HCT116 (cell line): ENCODE data around the gene PRDM7. TPM values are rescaled to one million over a fixed set of nuclear protein-coding genes. Genes with fewer than 3 reads are reported as not detected.

Experiments used
- ATAC-seq: fragments of 200-7000 bp; cut with Tn5 transposase; 2 replicates; pipeline ENCODE4 v1.9.1; 2020; ENCODE audit warnings: mild to moderate bottlenecking, moderate library complexity
- BruUV-seq: library from RNA; stranded (reverse); fragments of 400-500 nt; replicated peaks from 2 replicates; lab custom pipeline; 2021; lab: Mats Ljungman, UMichigan
- CTCF ChIA-PET: fragments of 300-600 bp; sonication (Branson Sonifier 250); formaldehyde crosslinking; loops from one replicate; lab custom pipeline; 2021; ENCODE audit warnings: antibody characterized with exemption; lab: Charles Lee
- POLR2A ChIA-PET: fragments of 300-600, 350-600 bp; sonication (Branson Sonifier 250); formaldehyde crosslinking; loops from one replicate; lab custom pipeline; 2021; ENCODE audit warnings: antibody characterized with exemption; lab: Charles Lee
- RAD21 ChIA-PET, 2 experiments: fragments of 300-600 bp; sonication (Branson Sonifier 250); formaldehyde crosslinking; loops; one replicate each; lab custom pipeline; 2023; ENCODE audit warnings: low total read pairs in 2 of 2; ENCODE audit not compliant: uncharacterized antibody in 2 of 2, unreplicated experiment in 2 of 2, low non-redundant PET in 1 of 2; lab: Charles Lee
- DNase-seq: peaks from one replicate; pipeline ENCODE4 v3.0.0-alpha.2; 2010; ENCODE audit warnings: low read depth, low spot score
- H2AFZ ChIP-seq: fragments of 200-600 bp; shearing (Covaris generic), sonication (generic); 2 replicates; pipeline ENCODE4 v1.6.1; 2017; ENCODE audit warnings: low read depth, mixed run types, mixed read lengths, antibody characterized with exemption, low read length; ENCODE audit not compliant: poor library complexity, severe bottlenecking
- H3K27ac ChIP-seq: 2 replicates; pipeline ENCODE4 v1.5.1; 2012; ENCODE audit warnings: low read depth, low read length
- H3K27me3 ChIP-seq: fragments of 200-600 bp; sonication (generic); 2 replicates; pipeline ENCODE4 v1.6.1; 2016; ENCODE audit warnings: mixed run types, low read length, mixed read lengths; ENCODE audit not compliant: insufficient read depth
- H3K36me3 ChIP-seq, 2 experiments: fragments of 200-500 bp in 1 of 2; fragments of 200-600 bp in 1 of 2; sonication (Bioruptor generic) in 1 of 2; sonication (generic) in 1 of 2; 2 replicates each; pipeline versions ENCODE4 v1.5.1 to v1.6.1; 2014 to 2016; ENCODE audit warnings: low read length in 2 of 2, inconsistent platforms in 1 of 2, mixed read lengths in 1 of 2, mixed run types in 1 of 2; ENCODE audit not compliant: insufficient read depth in 2 of 2, control insufficient read depth in 1 of 2
- H3K4me1 ChIP-seq, 2 experiments: fragments of 200-600 bp in 1 of 2; sonication (generic) in 1 of 2; 2 replicates each; pipeline versions ENCODE4 v1.5.1 to v1.6.1; 2012 to 2017; ENCODE audit warnings: low read length in 2 of 2, inconsistent platforms in 1 of 2, mild to moderate bottlenecking in 1 of 2, mixed read lengths in 1 of 2, mixed run types in 1 of 2, moderate library complexity in 1 of 2; ENCODE audit not compliant: insufficient read depth in 2 of 2, control insufficient read depth in 1 of 2
- H3K4me2 ChIP-seq: fragments of 200-600 bp; sonication (generic); 2 replicates; pipeline ENCODE4 v1.6.1; 2017; ENCODE audit warnings: mixed run types, low read length, mixed read lengths
- H3K4me3 ChIP-seq, 2 experiments: fragments of 200-600 bp in 1 of 2; sonication (generic) in 1 of 2; replicated peaks in 1 of 2; 2 replicates each; pipeline ENCODE4 v1.5.1; 2011 to 2016; ENCODE audit warnings: low read length in 2 of 2, control low read depth in 1 of 2, low read depth in 1 of 2, mild to moderate bottlenecking in 1 of 2, mixed read lengths in 1 of 2, mixed run types in 1 of 2
- H3K79me2 ChIP-seq: fragments of 200-600 bp; sonication (generic); 2 replicates; pipeline ENCODE4 v1.6.1; 2017; ENCODE audit warnings: mild to moderate bottlenecking, mixed run types, low read length, moderate library complexity, mixed read lengths; ENCODE audit not compliant: insufficient read depth
- H3K9ac ChIP-seq: fragments of 200-600 bp; sonication (generic); 2 replicates; pipeline ENCODE4 v1.6.1; 2016; ENCODE audit warnings: low read length, mixed read lengths
- H3K9me2 ChIP-seq: fragments of 200-600 bp; sonication (generic), shearing (Covaris generic); 2 replicates; pipeline ENCODE4 v1.6.1; 2017; ENCODE audit warnings: mixed run types, mild to moderate bottlenecking, moderate library complexity; ENCODE audit not compliant: insufficient read depth
- H3K9me3 ChIP-seq, 2 experiments: fragments of 200-500 bp in 1 of 2; fragments of 200-600 bp in 1 of 2; sonication (Bioruptor generic) in 1 of 2; sonication (generic) in 1 of 2; 2 replicates each; pipeline ENCODE4 v1.6.1; 2014 to 2017; ENCODE audit warnings: low read length in 2 of 2, mixed read lengths in 2 of 2, inconsistent platforms in 1 of 2, low read depth in 1 of 2, mild to moderate bottlenecking in 1 of 2, mixed run types in 1 of 2, moderate library complexity in 1 of 2; ENCODE audit not compliant: control insufficient read depth in 1 of 2, insufficient read depth in 1 of 2
- H4K20me1 ChIP-seq: fragments of 200-600 bp; sonication (generic), shearing (Covaris generic); 2 replicates; pipeline ENCODE4 v1.6.1; 2017; ENCODE audit warnings: mixed run types, mild to moderate bottlenecking, moderate library complexity; ENCODE audit not compliant: insufficient read depth
- CTCF ChIP-seq, 3 experiments: fragments of 200-600 bp in 1 of 3; sonication (generic) in 1 of 3; IDR thresholded peaks in 2 of 3; conservative IDR thresholded peaks in 1 of 3; 2 replicates each; pipeline ENCODE4 v1.5.1; 2012 to 2017; ENCODE audit warnings: low read depth in 2 of 3, low read length in 2 of 3, antibody characterized with exemption in 1 of 3, borderline replicate concordance in 1 of 3, control low read depth in 1 of 3, mild to moderate bottlenecking in 1 of 3, mixed read lengths in 1 of 3, mixed run types in 1 of 3, moderate library complexity in 1 of 3; ENCODE audit not compliant: insufficient read depth in 1 of 3
- EZH2phosphoT487 ChIP-seq: fragments of 200-600 bp; IDR thresholded peaks from 2 replicates; pipeline ENCODE4 v1.6.1; 2018; ENCODE audit warnings: antibody characterized with exemption, borderline replicate concordance
- MAX ChIP-seq: IDR thresholded peaks from 2 replicates; pipeline ENCODE4 v1.6.1; 2012
- POLR2A ChIP-seq: IDR thresholded peaks from 2 replicates; pipeline ENCODE4 v1.7.0; 2011; ENCODE audit warnings: borderline replicate concordance; ENCODE audit not compliant: insufficient read depth, insufficient read length; ENCODE audit errors: extremely low read depth
- POLR2AphosphoS5 ChIP-seq: IDR thresholded peaks from 2 replicates; pipeline ENCODE4 v1.6.1; 2011; ENCODE audit warnings: mild to moderate bottlenecking, low read depth, low read length, moderate library complexity
- RAD21 ChIP-seq: IDR thresholded peaks from 2 replicates; pipeline ENCODE4 v1.6.1; 2012; ENCODE audit warnings: low read depth, mild to moderate bottlenecking
- YY1 ChIP-seq: IDR thresholded peaks from 2 replicates; pipeline ENCODE4 v1.6.1; 2011; ENCODE audit warnings: low read length, low read depth, moderate library complexity, mild to moderate bottlenecking; ENCODE audit not compliant: insufficient replicate concordance; ENCODE audit errors: extremely low read depth
- ZBTB33 ChIP-seq: IDR thresholded peaks from 2 replicates; pipeline ENCODE4 v1.6.1; 2011; ENCODE audit warnings: mild to moderate bottlenecking, low read length, moderate library complexity; ENCODE audit not compliant: insufficient replicate concordance; ENCODE audit errors: extremely low read depth
- ZFX ChIP-seq: fragments of 450-650 bp; IDR thresholded peaks from 2 replicates; pipeline ENCODE4 v1.6.1; 2017
- intact Hi-C: fragments of 100-400 bp; cut with micrococcal nuclease; formaldehyde crosslinking; loops from 2 replicates; pipeline ENCODE4 v1.10.0; 2022
- total RNA-seq: library from RNA; stranded (reverse); gene quantifications from one replicate; pipeline ENCODE4 v1.2.1, GENCODE V29; 2021; ENCODE audit not compliant: unreplicated experiment

PRDM7 gene
- total RNA-seq, 1 experiment from 2014 or later, result 0.07 TPM

GRCh38 chr16:90018652-90019542 is 58.2 kb downstream of the PRDM7 start, which contains the start of gene DBNDD1:
DBNDD1 (minus strand) TSS chr16:90019456; CDS start chr16:90019341, 115 bp downstream.
- peak; percentile 40 for ATAC-seq
- H3K9me3 ChIP-seq, result no peaks in the 10 kb centered on the region
- no peaks in the 10 kb centered on the region for H3K9me2 ChIP-seq
- BruUV-seq, result no TSS peak
- peak within 1 kb of the TSS; percentile 10 for H2AFZ ChIP-seq
- DNase-seq, result no peak
- CTCF ChIA-PET, result interaction anchor here (0.6 to 0.9 kb wide), 4 partner anchors 19 to 145 kb away, joined by 3 to 6 read pairs (median 4); partner anchors contain the start of gene TCF25
- peaks cover 32 to 45% of the 10 kb centered on the region in 2 experiments for H3K4me1 ChIP-seq
- TF ChIP-seq MAX (no peak), ZFX (peak; percentile 65; the same call in 1 of the 2 replicates), POLR2AphosphoS5 (peak; percentile 25)
- TF ChIP-seq, all 23 proteins: peak for 2
- Histone ChIP-seq H3K36me3 (peaks cover 7 to 9% of the 10 kb centered on the region in 2 experiments; a peak in 1 of 4 replicates), H3K27ac (peak within 1 kb of the TSS; percentile 78), H4K20me1 (no peaks in the 10 kb centered on the region), H3K79me2 (peaks cover 64% of the 10 kb centered on the region), H3K27me3 (no peaks in the 10 kb centered on the region), H3K9ac (peak within 1 kb of the TSS; percentile 91), H3K4me3 (peak within 1 kb of the TSS; percentile 66 to 85), H3K4me2 (peak within 1 kb of the TSS; percentile 94)
- intact Hi-C loops, result no loop called here
- ChIA-PET RAD21 (interaction anchor here in 1 of 2 experiments (0.6 kb wide), 1 partner anchor 86 kb away, joined by 3 read pairs; no protein-coding TSS in a partner anchor), POLR2A (interaction anchor here (0.6 to 1.0 kb wide), 2 partner anchors 50 to 96 kb away, joined by 3 to 5 read pairs; no protein-coding TSS in a partner anchor)

GRCh38 chr16:90018297-90018651 is 58.9 kb downstream of the PRDM7 start:
- no peaks in the 10 kb centered on the region for H4K20me1 ChIP-seq
- H3K9me2 ChIP-seq, result no peaks in the 10 kb centered on the region
- H3K27ac ChIP-seq, result peak overlapping the region; percentile 71
- H3K4me1 ChIP-seq, result peaks cover 29 to 42% of the 10 kb centered on the region in 2 experiments
- peaks cover 57% of the 10 kb centered on the region for H3K79me2 ChIP-seq
- H3K4me3 ChIP-seq, result peak overlapping the region; percentile 66 to 85
- ChIA-PET POLR2A (interaction anchor here (1.0 kb wide), 1 partner anchor 96 kb away, joined by 3 read pairs; no protein-coding TSS in a partner anchor), CTCF (interaction anchor here (0.9 kb wide), 1 partner anchor 18 kb away, joined by 6 read pairs; no protein-coding TSS in a partner anchor), RAD21 (no interaction called here)
- DNase-seq, result no peak
- H3K27me3 ChIP-seq, result no peaks in the 10 kb centered on the region
- BruUV-seq, result no TSS peak
- H3K9ac ChIP-seq, result peak overlapping the region; percentile 89
- H3K9me3 ChIP-seq, result no peaks in the 10 kb centered on the region
- peak overlapping the region; percentile 88 for H3K4me2 ChIP-seq
- peak; percentile 6; the same call in 1 of the 2 replicates for ATAC-seq
- intact Hi-C loops, result no loop called here
- no peak overlapping the region for H2AFZ ChIP-seq
- peaks cover 9 to 11% of the 10 kb centered on the region in 2 experiments; a peak in 1 of 4 replicates for H3K36me3 ChIP-seq
- no peak for TF ChIP-seq POLR2AphosphoS5
- no peak for TF ChIP-seq YY1
- no peak for TF ChIP-seq ZBTB33
- TF ChIP-seq EZH2phosphoT487, result no peak
- TF ChIP-seq CTCF (IDR thresholded peaks at IDR 0.05 in 2 of 3, conservative IDR thresholded peaks at IDR 0.05 in 1 of 3; ENCODE audit: borderline replicate concordance in 1 of 3, insufficient read depth in 1 of 3, low read depth in 2 of 3, low read length in 2 of 3), result no peak
- TF ChIP-seq RAD21, result no peak
- TF ChIP-seq POLR2A, result no peak
